HG03108 (cell line): ENCODE data around the gene CHMP1A.

Source experiments
- ATAC-seq: cut with Tn5 transposase; IDR thresholded peaks from one replicate; pipeline ENCODE4 v1.9.1; 2021; ENCODE audit warnings: moderate library complexity; ENCODE audit not compliant: unreplicated experiment

The CHMP1A gene

GRCh38 chr16:89607937-89608740 is 49.4 kb downstream of the CHMP1A start:
- ATAC-seq: no peak

DNA sequence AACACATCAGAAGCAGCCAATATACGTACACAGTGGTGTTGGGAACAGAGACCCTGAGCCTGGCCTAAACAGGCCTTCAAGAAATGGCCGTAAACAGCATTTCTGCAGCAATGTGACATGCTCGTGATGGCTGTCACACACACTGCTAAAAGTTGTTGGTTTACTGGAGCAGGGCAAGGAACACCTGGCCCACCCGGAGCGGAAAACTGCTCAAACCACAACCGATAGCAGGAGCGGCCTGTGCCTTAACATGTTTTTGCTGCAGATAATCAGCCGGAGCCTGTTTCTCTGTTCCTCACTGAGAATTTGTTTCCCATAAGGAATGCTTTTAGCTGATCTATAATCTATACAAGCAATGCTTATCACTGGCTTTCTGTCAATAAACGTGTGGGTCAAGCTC is 50.1 kb downstream of the CHMP1A start:
- no peak for ATAC-seq

DNA sequence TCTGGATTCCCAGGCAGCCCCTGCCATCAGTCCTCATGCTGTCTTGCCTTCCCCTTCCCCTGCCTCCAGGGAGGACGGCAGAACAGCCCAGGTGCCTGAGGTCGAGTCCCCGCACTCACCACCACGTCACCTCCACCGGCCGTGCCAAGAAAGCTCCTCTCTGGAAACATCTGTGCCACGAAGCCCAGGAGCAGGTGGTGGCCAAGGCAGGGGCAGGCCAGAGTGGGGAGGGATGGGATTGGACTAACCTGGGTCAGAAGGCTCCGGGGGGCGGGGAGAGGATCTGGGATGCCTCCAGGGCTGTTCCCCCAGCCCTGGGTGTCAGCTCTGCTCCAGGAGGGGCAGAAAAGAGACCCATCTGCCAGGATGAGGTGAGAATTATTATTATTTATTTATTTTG is 51.5 kb downstream of the CHMP1A start:
- no peak for ATAC-seq

DNA sequence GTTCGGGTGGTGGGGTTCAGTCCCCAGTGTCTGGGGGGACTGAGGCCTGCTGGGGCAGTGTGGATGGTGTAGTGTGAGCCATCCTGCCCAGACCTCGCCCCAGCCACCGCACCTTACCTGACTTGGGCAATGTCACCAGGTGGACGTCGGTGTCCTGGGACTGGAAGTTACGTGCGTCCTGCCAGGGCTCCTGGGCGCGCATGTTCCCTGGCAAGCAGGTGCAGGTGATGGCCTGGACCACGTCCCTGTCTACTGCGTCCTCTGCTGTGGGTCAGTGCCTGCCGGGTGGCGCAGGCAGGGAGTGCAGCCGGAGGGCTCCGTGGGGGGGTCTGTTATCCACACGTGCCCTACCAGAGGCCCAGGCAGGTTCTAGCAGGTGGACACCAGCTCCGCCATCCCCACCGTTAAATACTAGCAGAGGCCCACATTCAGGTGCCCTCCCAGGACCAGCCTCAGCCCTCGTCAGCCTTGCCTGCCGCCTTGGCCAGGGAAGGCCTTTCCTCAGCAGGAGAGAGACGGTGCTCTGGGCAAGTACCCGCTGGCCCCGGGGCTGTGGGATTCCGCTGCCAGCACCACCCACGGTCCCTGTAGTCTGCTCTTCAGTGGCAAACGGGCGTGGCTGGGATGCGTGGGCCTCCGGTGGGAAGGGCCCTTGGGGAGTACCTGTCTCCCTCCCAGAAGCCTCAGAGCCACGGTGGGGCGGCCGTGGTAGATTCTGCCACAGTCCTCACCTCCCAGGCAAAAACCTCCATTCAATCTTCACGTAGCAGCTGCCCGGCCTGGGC is 52.1 kb downstream of the CHMP1A start:
- ATAC-seq: no peak

- ATAC-seq: no peak
Measured at GRCh38 chr16:89604764-89605163, 52.7 kb downstream of the CHMP1A start.

GRCh38 chr16:89602952-89603590 is 54.4 kb downstream of the CHMP1A start:
- ATAC-seq: no peak

- ATAC-seq: no peak
Measured at GRCh38 chr16:89602273-89602951, 55.1 kb downstream of the CHMP1A start.

GRCh38 chr16:89601906-89602272 is 55.6 kb downstream of the CHMP1A start:
- no peak for ATAC-seq

DNA sequence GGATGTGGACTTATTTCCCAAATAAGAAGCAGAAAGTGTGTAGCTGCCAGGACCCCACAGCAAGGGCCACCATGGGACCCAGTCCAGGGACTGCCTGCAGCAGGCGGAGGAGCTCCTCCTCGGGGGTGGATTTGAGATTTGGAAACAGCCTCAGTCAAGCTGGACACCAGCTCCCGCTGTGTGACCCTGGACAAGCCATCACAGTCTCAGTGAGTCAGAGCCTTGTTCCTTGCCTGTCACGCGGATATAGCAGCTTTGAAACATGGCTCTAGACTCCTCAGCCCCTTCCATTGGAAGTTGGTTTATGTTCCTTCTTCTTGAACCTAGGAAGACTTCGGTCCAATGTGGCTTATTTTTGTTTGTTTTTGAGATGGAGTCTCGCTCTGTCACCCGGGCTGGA is 56.6 kb downstream of the CHMP1A start:
- ATAC-seq: no peak

- ATAC-seq: no peak
Measured at GRCh38 chr16:89600427-89600826, 57.1 kb downstream of the CHMP1A start.

DNA sequence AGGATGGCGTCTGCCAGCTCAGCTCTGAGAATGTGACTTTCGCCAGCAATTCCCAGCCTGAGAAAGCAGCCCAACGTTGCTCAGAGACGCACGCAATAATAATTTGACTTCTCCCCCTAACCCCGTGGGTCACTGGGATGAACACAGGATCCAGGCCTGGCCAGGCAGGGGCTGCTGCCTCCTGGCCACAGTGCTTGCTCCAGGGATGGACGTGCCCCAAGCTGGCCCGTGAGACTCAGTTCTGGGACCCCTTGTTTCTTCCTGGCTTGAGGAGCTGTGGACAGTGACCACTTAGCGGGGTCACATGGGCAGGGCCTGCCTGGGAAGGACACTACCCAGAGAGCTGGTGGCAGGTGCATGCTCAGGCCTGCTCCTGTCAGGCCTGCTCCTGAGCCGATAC is 57.6 kb downstream of the CHMP1A start:
- no peak for ATAC-seq

DNA sequence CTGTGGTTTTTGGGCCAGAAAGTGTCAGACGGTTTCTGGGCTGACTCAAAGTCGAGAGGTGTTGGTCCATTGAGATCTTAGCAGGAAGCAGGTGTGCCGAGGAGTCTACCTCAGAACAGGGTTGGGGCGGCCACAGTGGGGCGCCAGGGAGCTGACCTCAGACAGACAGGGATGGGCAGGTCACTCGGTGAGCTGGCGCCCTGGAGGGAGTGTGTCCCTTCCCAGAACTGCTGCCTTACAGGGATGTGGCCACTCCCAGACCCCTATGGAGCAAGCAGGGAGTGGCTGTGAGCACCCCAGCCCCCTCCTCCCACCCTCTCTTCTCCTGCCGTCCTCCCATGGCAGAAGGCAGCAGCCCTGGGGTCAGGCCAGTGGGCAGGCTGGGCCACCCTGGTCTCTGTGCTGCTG is 58.1 kb downstream of the CHMP1A start:
- ATAC-seq: no peak

- no peak for ATAC-seq
Measured at GRCh38 chr16:89598199-89598598, 59.3 kb downstream of the CHMP1A start.

DNA sequence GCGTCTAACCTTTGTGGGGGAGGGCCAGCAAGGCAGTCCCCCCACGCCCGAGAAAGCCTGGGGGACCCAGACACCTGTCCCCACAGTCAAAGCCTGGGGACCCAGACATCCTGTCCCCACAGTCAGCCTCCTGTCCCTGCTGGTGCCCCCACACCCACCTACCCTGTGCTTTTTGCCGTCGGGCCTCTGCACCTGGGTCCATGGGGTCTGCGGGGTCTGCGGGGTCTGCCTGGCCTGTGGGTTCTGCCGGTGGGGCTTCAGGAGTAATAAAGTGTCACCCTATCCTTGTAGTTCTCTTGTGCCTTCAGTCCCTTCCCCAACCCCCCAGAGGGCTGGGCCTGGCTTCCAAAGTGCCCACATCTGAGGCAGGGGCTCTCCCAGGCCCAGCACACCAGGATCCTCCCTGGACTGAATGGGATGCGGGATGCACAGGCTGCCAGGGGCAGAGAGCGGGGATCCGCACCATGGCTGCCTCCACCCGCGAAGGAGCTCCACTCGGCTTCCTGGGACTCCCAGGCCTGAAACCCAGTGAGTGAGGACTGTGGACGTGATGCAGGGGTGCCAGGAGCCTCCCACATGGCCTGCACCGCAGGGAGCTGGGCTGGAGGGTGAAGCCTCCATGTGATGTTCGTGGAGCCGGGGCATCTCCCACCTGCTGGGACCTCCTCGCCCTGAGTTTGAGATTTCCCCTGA is 60.4 kb downstream of the CHMP1A start:
- ATAC-seq: no peak

- ATAC-seq: no peak
Measured at GRCh38 chr16:89596061-89596689, 61.3 kb downstream of the CHMP1A start.

DNA sequence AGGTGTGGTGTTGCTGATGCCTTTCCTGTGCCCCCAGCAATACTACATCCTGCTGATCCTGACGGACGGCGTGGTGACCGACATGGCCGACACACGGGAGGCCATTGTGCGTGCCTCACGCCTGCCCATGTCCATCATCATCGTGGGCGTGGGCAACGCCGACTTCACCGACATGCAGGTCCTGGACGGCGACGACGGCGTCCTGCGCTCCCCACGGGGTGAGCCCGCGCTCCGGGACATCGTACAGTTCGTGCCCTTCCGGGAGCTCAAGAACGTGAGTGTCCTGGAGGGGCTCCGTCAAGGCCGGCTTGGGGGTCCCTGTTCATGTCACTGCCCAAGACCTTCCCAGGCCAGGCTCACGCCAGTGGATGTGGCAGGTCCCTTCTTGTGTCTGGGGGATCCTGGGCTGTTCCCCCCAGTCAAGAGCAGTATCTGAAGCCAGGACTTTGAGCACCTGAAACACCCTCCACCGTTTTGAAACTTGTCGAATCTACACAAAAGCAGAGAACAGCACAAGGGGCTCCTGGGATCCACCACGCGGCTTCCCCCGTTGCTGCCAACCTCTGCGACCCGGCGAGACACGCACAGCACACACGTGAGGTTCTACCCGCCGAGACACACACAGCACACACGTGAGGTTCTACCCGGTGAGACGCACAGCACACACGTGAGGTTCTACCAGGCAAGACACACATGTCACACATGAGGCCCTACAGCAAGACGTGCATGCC is 62.0 kb downstream of the CHMP1A start:
- ATAC-seq: no peak
